Stimulated activated memory B cell treated with anti-CD40 and anti-IgM and Interleukin-4, amounts not matched to agents 10 μg/mL and 1 μg/mL and 100 μg/mL, for 72 hours (primary cell): ENCODE measurements around the gene CDK8.

Experiments
- ATAC-seq: fragments of 150-1000 bp; cut with Tn5 transposase; 2 replicates; pipeline ENCODE4 v1.10.0; 2021
- H3K27ac Mint-ChIP-seq: one replicate; pipeline ENCODE4 v1.8.0; 2022; ENCODE audit warnings: mild to moderate bottlenecking, mixed read lengths
- H3K27me3 Mint-ChIP-seq: one replicate; pipeline ENCODE4 v1.8.0; 2022; ENCODE audit warnings: mixed read lengths
- H3K36me3 Mint-ChIP-seq: one replicate; pipeline ENCODE4 v1.8.0; 2022; ENCODE audit warnings: mixed read lengths
- H3K4me1 Mint-ChIP-seq: one replicate; pipeline ENCODE4 v1.8.0; 2022; ENCODE audit warnings: mixed read lengths
- H3K4me3 Mint-ChIP-seq: one replicate; pipeline ENCODE4 v1.8.0; 2022; ENCODE audit warnings: mild to moderate bottlenecking, moderate library complexity, mixed read lengths
- H3K9me3 Mint-ChIP-seq: one replicate; pipeline ENCODE4 v1.8.0; 2022; ENCODE audit warnings: mixed read lengths

CDK8 gene

DNA sequence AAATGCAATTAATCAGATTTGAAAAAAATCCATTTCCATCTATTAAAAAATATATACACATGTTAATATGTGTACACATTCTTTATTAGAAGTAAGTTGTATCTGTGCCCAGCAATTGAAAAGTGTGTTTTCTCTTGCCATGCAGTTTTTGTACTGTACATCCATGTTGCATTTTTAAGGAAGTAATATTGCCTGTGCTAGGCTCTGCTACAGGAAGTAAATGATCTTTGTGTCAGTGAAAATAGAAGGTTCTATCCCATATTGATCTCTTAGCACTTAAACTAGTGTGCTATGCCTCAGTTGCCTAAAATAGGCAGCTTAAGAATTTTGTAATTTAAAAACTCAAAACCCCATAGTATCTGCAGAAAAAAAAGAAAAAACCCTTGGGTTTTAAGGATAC is 122.5 kb downstream of the CDK8 start:
- no peak overlapping the region for H3K4me3 Mint-ChIP-seq
- H3K27me3 Mint-ChIP-seq = no peaks in the 10 kb centered on the region
- H3K27ac Mint-ChIP-seq = no peak overlapping the region
- H3K4me1 Mint-ChIP-seq = peaks cover 5% of the 10 kb centered on the region
- H3K36me3 Mint-ChIP-seq = peaks cover 13% of the 10 kb centered on the region
- no peaks in the 10 kb centered on the region for H3K9me3 Mint-ChIP-seq
- no peak for ATAC-seq

DNA sequence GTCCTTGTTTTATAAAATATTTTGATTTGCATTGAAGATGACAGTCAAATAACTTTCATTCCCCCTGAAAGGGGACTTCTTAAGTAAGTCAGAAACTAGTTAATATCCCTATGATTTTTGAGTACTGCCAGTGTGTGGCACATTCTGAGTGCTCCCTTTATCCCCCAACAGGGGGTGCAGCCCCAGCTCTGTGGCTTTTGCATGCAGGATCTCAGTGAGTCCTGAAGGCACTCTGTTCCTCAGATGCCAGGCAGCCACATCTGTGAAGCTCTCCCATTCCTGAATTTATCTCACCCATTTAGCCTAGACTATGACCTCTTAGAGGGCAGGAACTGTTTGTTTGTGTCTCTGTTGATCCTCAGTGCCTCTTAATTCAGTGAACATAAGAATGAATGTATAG is 123.1 kb downstream of the CDK8 start:
- Mint-ChIP-seq H3K4me1 (peaks cover 5% of the 10 kb centered on the region), H3K27me3 (no peaks in the 10 kb centered on the region), H3K4me3 (no peak overlapping the region), H3K9me3 (no peaks in the 10 kb centered on the region), H3K36me3 (peaks cover 13% of the 10 kb centered on the region), H3K27ac (no peak overlapping the region)
- ATAC-seq = no peak

DNA sequence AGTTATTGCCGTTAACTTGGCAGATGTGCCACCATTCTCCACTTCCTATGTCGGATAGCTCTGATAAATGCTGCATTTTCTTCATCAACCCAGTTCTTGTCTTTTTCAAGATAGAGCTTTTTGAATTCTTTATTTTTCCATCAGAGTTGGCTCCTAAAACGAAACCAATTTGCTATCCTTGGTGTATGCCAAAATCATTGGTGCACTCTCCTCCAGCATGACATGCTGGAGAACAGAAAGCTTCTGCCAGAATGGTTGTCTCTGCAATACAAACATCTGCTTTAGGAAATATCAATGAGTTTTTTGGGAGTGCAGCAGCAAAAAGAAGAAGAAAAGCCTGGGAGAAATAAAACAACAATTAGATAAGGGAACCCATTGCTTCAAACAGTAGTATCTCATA is 124.2 kb downstream of the CDK8 start:
- Mint-ChIP-seq H3K36me3 (peaks cover 8% of the 10 kb centered on the region), H3K27me3 (no peaks in the 10 kb centered on the region), H3K4me3 (no peak overlapping the region), H3K4me1 (peaks cover 5% of the 10 kb centered on the region), H3K27ac (no peak overlapping the region), H3K9me3 (no peaks in the 10 kb centered on the region)
- no peak for ATAC-seq

- Mint-ChIP-seq H3K27ac (no peak overlapping the region), H3K4me3 (no peak overlapping the region), H3K36me3 (peaks cover 6% of the 10 kb centered on the region), H3K4me1 (peaks cover 5% of the 10 kb centered on the region), H3K27me3 (no peaks in the 10 kb centered on the region), H3K9me3 (no peaks in the 10 kb centered on the region)
- no peak for ATAC-seq
These were observed 125.9 kb downstream of the CDK8 start for GRCh38 chr13:26379831-26380230.

DNA sequence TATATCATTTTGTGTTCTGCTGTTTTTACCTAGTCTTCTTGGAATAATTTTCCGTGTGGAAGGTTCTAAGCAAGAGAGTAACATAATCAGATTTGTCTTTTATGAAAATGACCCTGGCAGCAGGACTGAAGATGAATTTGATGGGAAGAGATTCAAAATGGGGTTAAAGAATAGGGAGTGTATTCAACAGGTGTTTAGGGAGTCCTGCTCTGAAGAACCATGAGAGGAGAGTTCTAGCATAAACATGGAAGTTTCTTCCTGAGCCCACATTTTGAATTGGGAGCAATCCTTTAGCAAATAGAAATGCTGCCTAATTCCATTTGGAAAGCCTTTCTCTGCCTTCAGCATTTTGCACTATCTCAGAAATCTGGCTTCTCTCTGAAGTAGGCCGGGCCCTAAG is 127.0 kb downstream of the CDK8 start:
- ATAC-seq = no peak
- Mint-ChIP-seq H3K9me3 (no peaks in the 10 kb centered on the region), H3K4me3 (no peak overlapping the region), H3K36me3 (peaks cover 8% of the 10 kb centered on the region), H3K27ac (no peak overlapping the region), H3K27me3 (no peaks in the 10 kb centered on the region), H3K4me1 (no peaks in the 10 kb centered on the region)

DNA sequence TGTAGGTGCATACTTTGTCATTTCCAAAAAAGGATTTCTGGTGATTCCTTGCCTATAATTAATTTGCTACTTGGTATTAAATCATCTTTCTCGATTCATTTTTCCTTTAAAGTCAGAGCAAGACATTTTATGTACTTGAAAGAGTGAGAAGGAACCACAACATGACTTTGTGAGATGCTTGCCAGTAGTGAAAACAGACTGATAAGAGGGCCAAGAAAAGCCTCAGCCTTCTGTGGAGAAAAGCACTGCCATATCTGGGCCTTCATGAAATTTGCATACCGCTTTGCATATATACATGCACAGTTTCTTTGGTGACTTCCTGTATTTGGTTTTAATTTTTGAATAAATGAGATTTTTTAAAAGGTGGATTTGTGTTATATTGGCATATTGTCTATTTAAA is 128.4 kb downstream of the CDK8 start:
- Mint-ChIP-seq H3K4me1 (no peaks in the 10 kb centered on the region), H3K9me3 (no peaks in the 10 kb centered on the region), H3K27me3 (no peaks in the 10 kb centered on the region), H3K4me3 (no peak overlapping the region), H3K27ac (no peak overlapping the region), H3K36me3 (peaks cover 22% of the 10 kb centered on the region)
- no peak for ATAC-seq

DNA sequence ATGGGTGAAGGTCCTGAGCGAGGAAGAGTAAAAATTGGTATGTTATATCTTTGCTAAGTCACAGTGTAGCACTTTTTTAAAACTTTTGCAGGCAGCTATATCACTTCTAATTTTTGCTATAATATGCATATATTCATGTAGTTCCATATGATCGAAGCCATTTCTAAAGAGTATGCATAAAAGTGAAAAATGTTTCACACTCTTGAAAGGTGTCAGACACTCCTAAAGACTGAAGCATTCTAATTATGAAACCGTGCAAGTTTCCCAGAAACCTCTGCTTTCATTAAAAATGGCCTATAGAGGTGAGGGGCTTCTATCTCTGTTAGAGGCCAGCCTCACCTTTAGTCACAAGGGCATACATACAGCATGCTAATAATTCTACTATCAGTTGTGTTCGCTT is 128.9 kb downstream of the CDK8 start:
- Mint-ChIP-seq H3K27me3 (no peaks in the 10 kb centered on the region), H3K4me3 (no peak overlapping the region), H3K36me3 (peaks cover 27% of the 10 kb centered on the region), H3K9me3 (no peaks in the 10 kb centered on the region), H3K4me1 (no peaks in the 10 kb centered on the region), H3K27ac (no peak overlapping the region)
- no peak for ATAC-seq

DNA sequence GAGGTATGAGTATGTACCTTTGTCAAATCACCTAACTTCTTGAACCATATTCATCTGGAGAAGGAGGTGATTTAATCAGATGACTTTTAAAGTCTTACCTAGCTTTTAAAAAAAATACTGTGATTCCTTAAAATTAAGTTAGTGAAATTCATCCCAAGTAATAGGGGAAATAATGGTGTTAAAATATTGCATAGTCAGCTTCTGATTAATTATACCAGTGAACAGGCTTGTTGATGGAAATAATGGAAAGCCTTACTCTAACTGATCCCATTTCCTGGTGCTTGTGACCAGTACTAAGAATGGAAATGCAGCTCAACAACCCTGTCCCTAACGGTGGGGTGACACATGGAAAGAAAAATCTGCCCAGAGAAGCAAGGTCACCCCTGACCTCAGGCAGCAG is 130.7 kb downstream of the CDK8 start:
- Mint-ChIP-seq H3K36me3 (peaks cover 27% of the 10 kb centered on the region), H3K9me3 (no peaks in the 10 kb centered on the region), H3K27ac (no peak overlapping the region), H3K4me3 (no peak overlapping the region), H3K4me1 (no peaks in the 10 kb centered on the region), H3K27me3 (no peaks in the 10 kb centered on the region)
- no peak for ATAC-seq

- Mint-ChIP-seq H3K4me3 (no peak overlapping the region), H3K4me1 (no peaks in the 10 kb centered on the region), H3K27me3 (no peaks in the 10 kb centered on the region), H3K9me3 (no peaks in the 10 kb centered on the region), H3K27ac (no peak overlapping the region), H3K36me3 (peaks cover 30% of the 10 kb centered on the region)
- ATAC-seq = no peak
These were observed 132.1 kb downstream of the CDK8 start for GRCh38 chr13:26386026-26386425.

- H3K4me3 Mint-ChIP-seq = no peak overlapping the region
- H3K36me3 Mint-ChIP-seq = peaks cover 39% of the 10 kb centered on the region
- H3K4me1 Mint-ChIP-seq = no peaks in the 10 kb centered on the region
- no peaks in the 10 kb centered on the region for H3K9me3 Mint-ChIP-seq
- H3K27ac Mint-ChIP-seq = no peak overlapping the region
- ATAC-seq = no peak
- H3K27me3 Mint-ChIP-seq = no peaks in the 10 kb centered on the region
These were observed 136.3 kb downstream of the CDK8 start for GRCh38 chr13:26390203-26390602.

GRCh38 chr13:26400545-26400944 is 146.6 kb downstream of the CDK8 start:
- H3K9me3 Mint-ChIP-seq = no peaks in the 10 kb centered on the region
- H3K4me3 Mint-ChIP-seq = no peak overlapping the region
- peaks cover 37% of the 10 kb centered on the region for H3K36me3 Mint-ChIP-seq
- no peaks in the 10 kb centered on the region for H3K4me1 Mint-ChIP-seq
- no peak for ATAC-seq
- no peak overlapping the region for H3K27ac Mint-ChIP-seq
- H3K27me3 Mint-ChIP-seq = no peaks in the 10 kb centered on the region

DNA sequence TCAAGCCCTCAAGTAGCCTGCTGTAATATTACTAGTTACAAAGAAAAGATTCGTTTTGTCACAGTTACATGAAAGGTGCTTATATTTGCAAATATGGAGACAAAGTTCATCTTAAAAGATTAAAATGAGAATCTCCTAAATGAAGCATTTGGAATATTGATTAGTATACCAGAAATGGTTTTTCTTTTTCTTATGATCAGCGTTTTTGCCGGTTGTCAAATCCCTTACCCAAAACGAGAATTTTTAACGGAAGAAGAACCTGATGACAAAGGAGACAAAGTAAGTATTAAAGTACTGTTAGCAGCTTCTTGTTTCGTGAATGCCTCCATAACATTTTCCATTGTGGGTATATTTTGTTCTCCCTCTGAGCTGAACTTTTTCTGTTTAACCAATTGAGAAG is 147.1 kb downstream of the CDK8 start:
- no peaks in the 10 kb centered on the region for H3K4me1 Mint-ChIP-seq
- H3K4me3 Mint-ChIP-seq = no peak overlapping the region
- H3K9me3 Mint-ChIP-seq = no peaks in the 10 kb centered on the region
- no peak overlapping the region for H3K27ac Mint-ChIP-seq
- no peak for ATAC-seq
- H3K36me3 Mint-ChIP-seq = peaks cover 37% of the 10 kb centered on the region
- H3K27me3 Mint-ChIP-seq = no peaks in the 10 kb centered on the region

- peaks cover 40% of the 10 kb centered on the region for H3K36me3 Mint-ChIP-seq
- no peak overlapping the region for H3K27ac Mint-ChIP-seq
- no peaks in the 10 kb centered on the region for H3K4me1 Mint-ChIP-seq
- no peaks in the 10 kb centered on the region for H3K9me3 Mint-ChIP-seq
- no peak overlapping the region for H3K4me3 Mint-ChIP-seq
- no peaks in the 10 kb centered on the region for H3K27me3 Mint-ChIP-seq
- no peak for ATAC-seq
These were observed 147.7 kb downstream of the CDK8 start for GRCh38 chr13:26401578-26402021.

DNA sequence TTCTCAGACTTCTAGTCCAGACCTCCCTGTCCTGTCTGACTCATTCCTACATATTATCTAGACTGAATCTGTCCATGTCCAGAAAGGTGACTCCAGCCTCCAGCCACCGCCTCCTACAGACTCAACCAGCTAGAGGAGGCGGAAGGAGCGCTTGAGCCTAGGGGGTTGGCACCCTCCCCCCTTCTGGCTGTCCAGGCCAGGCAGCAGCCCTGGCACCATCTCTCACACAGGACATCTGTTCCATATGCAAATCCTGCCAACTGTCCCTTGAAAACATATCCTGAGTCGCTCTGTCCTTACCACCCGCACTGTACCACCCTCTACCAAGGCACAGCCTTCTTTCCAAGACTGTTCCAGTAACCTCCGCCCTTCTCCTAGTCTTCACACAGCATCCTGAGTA is 152.9 kb downstream of the CDK8 start:
- Mint-ChIP-seq H3K27ac (no peak overlapping the region), H3K4me1 (no peaks in the 10 kb centered on the region), H3K27me3 (no peaks in the 10 kb centered on the region), H3K36me3 (peaks cover 46% of the 10 kb centered on the region), H3K4me3 (no peak overlapping the region), H3K9me3 (no peaks in the 10 kb centered on the region)
- ATAC-seq = no peak

DNA sequence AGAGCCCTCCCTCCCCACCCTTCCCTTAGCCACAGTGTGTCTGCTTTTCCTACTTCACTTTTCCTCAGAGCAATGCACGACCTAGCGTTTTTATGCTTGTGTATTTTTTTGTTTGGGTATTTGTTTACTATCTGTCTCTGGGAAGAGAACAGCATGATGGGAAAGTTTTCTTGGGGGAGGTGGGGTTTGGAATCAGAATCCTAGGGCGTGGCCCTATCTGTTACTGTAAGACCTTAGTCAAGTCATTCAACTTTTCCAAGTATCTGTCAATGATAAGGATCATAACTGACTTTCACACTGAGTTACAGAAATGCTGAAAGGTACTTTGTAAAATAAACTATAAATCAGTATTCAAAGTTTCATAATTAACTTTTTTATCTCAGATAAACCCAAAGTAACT is 157.3 kb downstream of the CDK8 start:
- H3K4me1 Mint-ChIP-seq = no peaks in the 10 kb centered on the region
- H3K9me3 Mint-ChIP-seq = peaks cover 7% of the 10 kb centered on the region
- no peak for ATAC-seq
- H3K27ac Mint-ChIP-seq = no peak overlapping the region
- H3K36me3 Mint-ChIP-seq = peaks cover 19% of the 10 kb centered on the region
- H3K4me3 Mint-ChIP-seq = no peak overlapping the region
- no peaks in the 10 kb centered on the region for H3K27me3 Mint-ChIP-seq

DNA sequence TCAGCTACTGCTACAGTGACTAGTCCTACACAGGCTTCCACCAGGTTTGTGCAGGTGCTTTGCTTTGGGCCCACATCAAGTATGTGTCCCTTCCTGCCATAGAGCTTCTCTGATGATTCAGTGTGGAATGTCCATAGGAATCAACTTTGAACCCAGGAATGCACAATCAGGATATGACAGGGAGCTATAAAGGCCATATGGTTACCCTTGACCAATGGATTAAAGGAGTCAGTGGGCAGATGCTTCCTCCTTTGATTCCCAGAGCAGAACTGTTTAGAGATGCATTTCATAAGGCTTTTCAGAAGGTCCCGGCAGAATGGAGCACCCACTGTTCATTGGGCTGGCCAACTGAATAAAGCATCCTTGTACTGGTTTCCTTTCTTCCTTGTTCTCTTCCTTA is 158.3 kb downstream of the CDK8 start:
- Mint-ChIP-seq H3K4me3 (no peak overlapping the region), H3K4me1 (no peaks in the 10 kb centered on the region)

More for the DNA sequence above, 158.3 kb downstream of the CDK8 start:
- ATAC-seq = no peak
- Mint-ChIP-seq H3K27me3 (no peaks in the 10 kb centered on the region), H3K9me3 (peaks cover 9% of the 10 kb centered on the region), H3K27ac (no peak overlapping the region), H3K36me3 (peaks cover 9% of the 10 kb centered on the region)
